ENCODE measurements around the gene KCNE1. TPM values are rescaled to one million over a fixed set of nuclear protein-coding genes. Genes with fewer than 3 reads are reported as not detected.

The KCNE1 gene
- total and polyA plus RNA-seq, 4 donors: 0.23 to 6.0 (median 0.81) TPM

GRCh38 chr21:34561806-34562205 lies 49.8 kb upstream of the KCNE1 start:
- Histone ChIP-seq H3K27me3 (ENCODE audit: control insufficient read depth in 4 of 4, insufficient read depth in 4 of 4, low read length in 3 of 4) (no peaks in the 10 kb centered on the region), H3K9ac (ENCODE audit: low read depth in 1 of 2, low read length in 2 of 2) (no peak overlapping the region), H3K4me3 (ENCODE audit: low read depth in 1 of 3, low read length in 3 of 3) (no peak overlapping the region), H3K36me3 (ENCODE audit: control insufficient read depth in 4 of 4, insufficient read depth in 3 of 4, low read depth in 1 of 4, low read length in 3 of 4) (no peaks in the 10 kb centered on the region), H3K27ac (ENCODE audit: low read depth in 1 of 2, low read length in 2 of 2) (no peak overlapping the region), H3K4me1 (ENCODE audit: control insufficient read depth in 4 of 4, insufficient read depth in 4 of 4, low read length in 3 of 4) (no peaks in the 10 kb centered on the region), H3K9me3 (ENCODE audit: control insufficient read depth in 4 of 4, low read length in 3 of 4) (no peaks in the 10 kb centered on the region)
- WGBS: 91% methylated on average over 7 of the region's 7 CpGs
- TF ChIP-seq SP1 (IDR thresholded peaks at IDR 0.05) (no peak), EGR1 (IDR thresholded peaks at IDR 0.05; ENCODE audit: low read depth in 2 of 2) (no peak), YY1 (IDR thresholded peaks at IDR 0.05) (no peak), HNF4G (IDR thresholded peaks at IDR 0.05) (no peak), FOXA1 (IDR thresholded peaks at IDR 0.05) (no peak), NR2F2 (IDR thresholded peaks at IDR 0.05) (no peak), RAD21 (IDR thresholded peaks at IDR 0.05) (no peak), HNF4A (conservative IDR thresholded peaks at IDR 0.05) (no peak), GABPA (IDR thresholded peaks at IDR 0.05 in 1 of 2, conservative IDR thresholded peaks at IDR 0.05 in 1 of 2) (no peak), JUND (IDR thresholded peaks at IDR 0.05) (no peak), FOXA2 (IDR thresholded peaks at IDR 0.05) (no peak)
- TF ChIP-seq, protein P1, sequence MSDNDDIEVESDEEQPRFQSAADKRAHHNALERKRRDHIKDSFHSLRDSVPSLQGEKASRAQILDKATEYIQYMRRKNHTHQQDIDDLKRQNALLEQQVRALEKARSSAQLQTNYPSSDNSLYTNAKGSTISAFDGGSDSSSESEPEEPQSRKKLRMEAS (IDR thresholded peaks at IDR 0.05): no peak
- TF ChIP-seq, protein P2, sequence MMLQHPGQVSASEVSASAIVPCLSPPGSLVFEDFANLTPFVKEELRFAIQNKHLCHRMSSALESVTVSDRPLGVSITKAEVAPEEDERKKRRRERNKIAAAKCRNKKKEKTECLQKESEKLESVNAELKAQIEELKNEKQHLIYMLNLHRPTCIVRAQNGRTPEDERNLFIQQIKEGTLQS (IDR thresholded peaks at IDR 0.05): no peak
- no peak for DNase-seq (ENCODE audit: low spot score)

DNA sequence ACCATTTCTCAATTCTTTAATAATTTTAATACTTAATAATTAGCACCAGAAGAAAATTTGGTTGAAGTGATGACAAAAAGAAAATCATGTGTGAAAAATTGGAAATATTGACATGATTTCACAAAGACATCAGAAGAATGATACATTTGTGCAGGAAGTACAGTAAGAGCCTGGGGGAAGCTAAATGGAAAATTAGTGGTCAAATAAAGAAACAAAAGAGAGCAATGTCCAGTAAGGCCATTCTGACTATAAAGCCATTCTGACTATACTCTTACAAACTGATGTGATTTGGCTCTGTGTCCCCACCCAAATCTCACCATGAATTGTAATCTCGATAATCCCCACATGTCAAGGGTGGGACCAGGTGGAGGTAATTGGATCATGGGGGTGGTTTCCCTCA lies 48.6 kb upstream of the KCNE1 start:
- TF ChIP-seq ZBTB33 (IDR thresholded peaks at IDR 0.05) (no peak), JUND (IDR thresholded peaks at IDR 0.05) (no peak), HNF4G (IDR thresholded peaks at IDR 0.05) (no peak)
- H3K27ac ChIP-seq (ENCODE audit: low read depth in 1 of 2, low read length in 2 of 2): no peak overlapping the region
- no peak overlapping the region for H3K4me3 ChIP-seq (ENCODE audit: low read depth in 1 of 3, low read length in 3 of 3)
- WGBS: 0% methylated on average over 1 of the region's 1 CpG
- no peak overlapping the region for H3K9ac ChIP-seq (ENCODE audit: low read depth in 1 of 2, low read length in 2 of 2)
- no peaks in the 10 kb centered on the region for H3K36me3 ChIP-seq (ENCODE audit: control insufficient read depth in 4 of 4, insufficient read depth in 3 of 4, low read depth in 1 of 4, low read length in 3 of 4)
- no peaks in the 10 kb centered on the region for H3K27me3 ChIP-seq (ENCODE audit: control insufficient read depth in 4 of 4, insufficient read depth in 4 of 4, low read length in 3 of 4)
- H3K9me3 ChIP-seq (ENCODE audit: control insufficient read depth in 4 of 4, low read length in 3 of 4): no peaks in the 10 kb centered on the region
- DNase-seq (ENCODE audit: low spot score): no peak
- H3K4me1 ChIP-seq (ENCODE audit: control insufficient read depth in 4 of 4, insufficient read depth in 4 of 4, low read length in 3 of 4): no peaks in the 10 kb centered on the region

DNA sequence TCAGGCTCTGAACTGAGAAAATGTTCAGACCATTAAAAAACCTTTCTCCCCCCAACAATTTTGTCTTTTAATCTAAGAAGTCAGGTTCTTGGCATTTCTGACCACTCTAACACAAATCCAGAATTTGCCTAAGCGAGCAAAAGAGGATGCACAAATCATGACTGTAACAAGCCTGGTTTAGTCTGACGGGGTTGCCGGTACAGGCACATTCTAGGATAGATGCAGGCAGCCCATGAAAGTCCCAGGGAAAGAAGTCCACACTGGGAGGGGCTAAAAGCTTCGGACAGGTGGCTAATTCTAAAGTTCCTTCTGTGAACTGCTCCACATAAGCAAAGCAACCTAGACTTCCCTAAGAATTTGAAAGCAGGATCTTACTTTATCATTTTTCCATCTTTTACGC lies 48.0 kb upstream of the KCNE1 start:
- Histone ChIP-seq H3K4me1 (ENCODE audit: control insufficient read depth in 4 of 4, insufficient read depth in 4 of 4, low read length in 3 of 4) (no peaks in the 10 kb centered on the region), H3K4me3 (ENCODE audit: low read depth in 1 of 3, low read length in 3 of 3) (no peak overlapping the region), H3K36me3 (ENCODE audit: control insufficient read depth in 4 of 4, insufficient read depth in 3 of 4, low read depth in 1 of 4, low read length in 3 of 4) (no peaks in the 10 kb centered on the region), H3K9me3 (ENCODE audit: control insufficient read depth in 4 of 4, low read length in 3 of 4) (no peaks in the 10 kb centered on the region), H3K9ac (ENCODE audit: low read depth in 1 of 2, low read length in 2 of 2) (no peak overlapping the region), H3K27ac (ENCODE audit: low read depth in 1 of 2, low read length in 2 of 2) (no peak overlapping the region), H3K27me3 (ENCODE audit: control insufficient read depth in 4 of 4, insufficient read depth in 4 of 4, low read length in 3 of 4) (no peaks in the 10 kb centered on the region)
- WGBS: 98% methylated on average over 5 of the region's 5 CpGs
- TF ChIP-seq YY1 (IDR thresholded peaks at IDR 0.05) (no peak), JUND (IDR thresholded peaks at IDR 0.05) (no peak), SP1 (IDR thresholded peaks at IDR 0.05) (no peak), HNF4G (IDR thresholded peaks at IDR 0.05) (no peak), EGR1 (IDR thresholded peaks at IDR 0.05; ENCODE audit: low read depth in 2 of 2) (no peak), GABPA (IDR thresholded peaks at IDR 0.05 in 1 of 2, conservative IDR thresholded peaks at IDR 0.05 in 1 of 2) (no peak), RAD21 (IDR thresholded peaks at IDR 0.05) (no peak), REST (IDR thresholded peaks at IDR 0.05) (no peak), TAF1 (conservative IDR thresholded peaks at IDR 0.05) (no peak), FOXA1 (IDR thresholded peaks at IDR 0.05) (no peak)
- TF ChIP-seq, protein P1 (IDR thresholded peaks at IDR 0.05): no peak
- TF ChIP-seq, protein P3, sequence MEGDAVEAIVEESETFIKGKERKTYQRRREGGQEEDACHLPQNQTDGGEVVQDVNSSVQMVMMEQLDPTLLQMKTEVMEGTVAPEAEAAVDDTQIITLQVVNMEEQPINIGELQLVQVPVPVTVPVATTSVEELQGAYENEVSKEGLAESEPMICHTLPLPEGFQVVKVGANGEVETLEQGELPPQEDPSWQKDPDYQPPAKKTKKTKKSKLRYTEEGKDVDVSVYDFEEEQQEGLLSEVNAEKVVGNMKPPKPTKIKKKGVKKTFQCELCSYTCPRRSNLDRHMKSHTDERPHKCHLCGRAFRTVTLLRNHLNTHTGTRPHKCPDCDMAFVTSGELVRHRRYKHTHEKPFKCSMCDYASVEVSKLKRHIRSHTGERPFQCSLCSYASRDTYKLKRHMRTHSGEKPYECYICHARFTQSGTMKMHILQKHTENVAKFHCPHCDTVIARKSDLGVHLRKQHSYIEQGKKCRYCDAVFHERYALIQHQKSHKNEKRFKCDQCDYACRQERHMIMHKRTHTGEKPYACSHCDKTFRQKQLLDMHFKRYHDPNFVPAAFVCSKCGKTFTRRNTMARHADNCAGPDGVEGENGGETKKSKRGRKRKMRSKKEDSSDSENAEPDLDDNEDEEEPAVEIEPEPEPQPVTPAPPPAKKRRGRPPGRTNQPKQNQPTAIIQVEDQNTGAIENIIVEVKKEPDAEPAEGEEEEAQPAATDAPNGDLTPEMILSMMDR (IDR thresholded peaks at IDR 0.05; ENCODE audit: low read depth, low read length, missing input control): no peak
- TF ChIP-seq, protein P2 (IDR thresholded peaks at IDR 0.05): no peak
- DNase-seq (ENCODE audit: low spot score): no peak

All from liver (tissue), 9 donors.